ENCODE results near the gene RDH8. TPM values are rescaled to one million over a fixed set of nuclear protein-coding genes. Genes with fewer than 3 reads are reported as not detected.

The RDH8 gene
- total RNA-seq, 1 donor, result not detected

DNA sequence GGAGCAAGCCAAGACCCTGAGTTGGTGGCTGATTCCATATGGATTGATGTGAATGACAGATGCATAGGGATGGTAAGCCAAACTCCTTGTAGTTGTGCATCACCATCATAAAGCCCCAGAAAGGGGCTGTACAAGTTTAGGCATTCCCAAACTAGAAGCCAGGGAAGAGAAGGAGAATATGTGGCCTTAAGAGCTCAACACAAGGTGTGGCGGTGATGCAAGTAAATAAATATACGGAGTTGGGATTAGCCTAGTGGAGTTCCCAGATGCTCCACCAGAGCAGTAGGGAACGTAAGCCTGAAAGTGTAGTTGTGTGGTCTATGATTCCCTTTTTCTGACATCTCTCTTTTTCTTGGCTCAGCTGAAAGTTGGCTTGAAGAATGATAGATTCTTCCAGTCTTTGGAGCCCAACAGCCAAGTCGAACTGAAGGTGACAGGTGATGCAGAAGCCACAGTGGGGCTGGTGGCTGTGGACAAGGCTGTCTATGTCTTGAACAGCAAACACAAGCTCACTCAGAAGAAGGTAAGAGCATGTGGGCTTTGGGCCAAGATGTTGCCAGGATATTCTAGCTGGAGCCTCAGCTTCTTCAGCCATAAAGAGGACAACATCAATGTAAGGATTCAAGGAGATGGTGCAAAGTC, 30.1 kb downstream of the RDH8 start:
- no peak for TF ChIP-seq CTCF (IDR thresholded peaks at IDR 0.05; ENCODE audit: insufficient read depth, low read depth, low read length)
- no peak overlapping the region for H3K4me3 ChIP-seq (ENCODE audit: low read depth, low read length)
- no peak for DNase-seq (ENCODE audit: low read depth)

DNA sequence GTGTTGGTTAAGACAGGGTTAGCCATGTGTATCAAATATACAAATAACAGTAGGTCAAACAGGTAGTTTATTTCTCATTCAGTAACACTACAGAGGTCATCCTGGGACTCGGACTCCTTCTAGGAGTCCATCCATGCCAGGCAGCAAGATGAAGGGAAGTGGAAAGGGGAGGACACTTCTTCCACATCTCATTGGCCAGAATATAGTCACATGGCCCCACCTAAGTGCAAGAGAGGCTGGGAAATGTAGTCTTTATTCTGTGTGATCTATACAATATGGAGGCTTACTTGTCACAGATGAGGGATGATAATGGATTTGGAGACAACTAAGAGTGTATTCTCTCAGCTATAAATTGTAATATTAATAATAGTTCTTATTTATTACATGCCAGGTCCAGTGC, 31.1 kb downstream of the RDH8 start:
- no peak for TF ChIP-seq CTCF (IDR thresholded peaks at IDR 0.05; ENCODE audit: insufficient read depth, low read depth, low read length)
- DNase-seq (ENCODE audit: low read depth), result no peak
- H3K4me3 ChIP-seq (ENCODE audit: low read depth, low read length), result no peak overlapping the region

DNA sequence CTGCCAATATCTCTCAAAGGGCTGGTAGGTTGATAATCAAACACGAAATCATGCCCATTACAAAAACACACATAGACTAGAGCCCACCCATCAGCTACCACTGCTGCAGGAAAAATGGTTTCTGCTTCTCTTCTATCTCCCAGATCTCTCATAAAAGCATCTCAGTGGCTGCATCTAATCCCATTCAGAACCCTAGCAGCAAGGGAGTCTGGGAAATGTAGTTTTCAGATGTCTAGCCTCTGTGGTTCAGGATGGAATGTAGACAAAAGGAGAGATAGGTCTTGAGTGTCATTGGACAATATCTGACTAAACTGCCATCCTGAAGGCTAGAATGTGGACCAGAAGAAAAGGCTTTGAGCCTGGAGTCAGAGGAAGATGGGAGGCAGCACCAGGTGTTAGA, 32.1 kb downstream of the RDH8 start:
- DNase-seq (ENCODE audit: low read depth), result no peak
- no peak for TF ChIP-seq CTCF (IDR thresholded peaks at IDR 0.05; ENCODE audit: insufficient read depth, low read depth, low read length)
- no peak overlapping the region for H3K4me3 ChIP-seq (ENCODE audit: low read depth, low read length)

GRCh38 chr19:10049626-10050025, 36.3 kb downstream of the RDH8 start:
- no peak for DNase-seq (ENCODE audit: low read depth)
- no peak overlapping the region for H3K4me3 ChIP-seq (ENCODE audit: low read depth, low read length)
- TF ChIP-seq CTCF (IDR thresholded peaks at IDR 0.05; ENCODE audit: insufficient read depth, low read depth, low read length), result no peak

DNA sequence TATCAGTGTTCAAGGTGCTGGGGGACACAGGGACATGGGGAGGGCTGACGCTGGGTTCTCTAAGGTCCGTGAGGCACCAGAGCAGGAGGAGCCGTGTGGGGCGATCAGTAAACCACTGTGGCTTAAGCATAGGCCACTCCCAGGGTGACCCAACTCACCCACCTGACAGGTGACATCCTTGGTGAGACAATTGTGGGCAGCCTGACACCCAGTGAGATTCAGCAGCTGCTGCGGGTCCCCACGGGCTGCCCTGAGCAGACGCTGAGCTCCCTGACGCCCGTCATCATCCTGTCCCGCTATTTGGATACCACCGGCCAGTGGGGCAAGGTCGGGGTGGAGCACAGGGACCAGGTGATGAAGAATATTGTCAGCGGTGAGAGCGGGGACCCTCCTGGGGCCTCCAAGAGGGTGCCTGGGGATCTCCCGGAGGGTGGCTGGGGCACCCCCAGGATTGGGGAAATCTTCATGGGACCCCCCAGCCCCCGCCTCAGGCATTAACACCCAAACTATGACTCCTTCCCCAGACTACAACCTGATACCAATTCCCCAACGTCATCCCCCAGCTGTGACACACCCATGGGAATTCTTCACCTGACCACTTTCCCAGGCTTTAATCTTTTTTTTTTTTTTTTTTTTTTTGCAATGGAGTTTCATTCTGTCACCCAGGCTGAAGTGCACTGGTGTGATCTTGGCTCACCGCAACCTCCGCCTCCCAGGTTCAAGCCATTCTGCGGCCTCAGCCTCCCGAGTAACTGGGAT, 39.5 kb downstream of the RDH8 start:
- H3K4me3 ChIP-seq (ENCODE audit: low read depth, low read length), result no peak overlapping the region
- DNase-seq (ENCODE audit: low read depth), result no peak
- TF ChIP-seq CTCF (IDR thresholded peaks at IDR 0.05; ENCODE audit: insufficient read depth, low read depth, low read length), result no peak

DNA sequence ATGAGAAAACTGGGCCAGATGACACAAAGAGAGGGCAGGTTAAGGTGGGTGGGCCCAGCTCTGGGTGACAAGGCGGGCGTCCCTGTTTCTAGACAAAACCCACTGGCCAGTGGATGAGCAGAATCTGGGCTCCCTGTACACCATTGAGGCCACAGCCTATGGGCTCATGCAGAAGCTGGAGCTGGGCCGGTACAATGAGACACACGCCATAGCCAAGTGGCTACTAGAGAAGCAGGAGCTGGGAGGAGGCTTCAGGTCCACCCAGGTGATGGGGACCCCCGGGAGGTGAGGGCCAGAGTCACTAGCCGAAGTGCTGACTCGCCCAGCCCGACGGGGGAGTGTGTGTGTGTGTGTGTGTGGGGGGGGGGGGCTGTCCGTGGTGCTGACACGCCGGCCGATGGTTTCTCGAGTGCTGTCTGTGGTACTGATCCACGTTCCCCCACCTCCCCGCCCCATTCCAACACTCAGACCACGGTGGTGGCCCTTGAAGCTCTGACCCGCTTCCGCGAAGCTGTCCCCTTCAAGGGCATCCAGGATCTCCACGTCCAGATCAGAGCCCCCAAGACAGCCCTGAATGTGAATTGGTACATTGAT, 48.5 kb downstream of the RDH8 start:
- no peak overlapping the region for H3K4me3 ChIP-seq (ENCODE audit: low read depth, low read length)
- DNase-seq (ENCODE audit: low read depth), result peak; percentile 7
- no peak for TF ChIP-seq CTCF (IDR thresholded peaks at IDR 0.05; ENCODE audit: insufficient read depth, low read depth, low read length)

All from fibroblast of villous mesenchyme (primary cell).